Measurements from ENCODE around the gene ATXN7L1. TPM values are rescaled to one million over a fixed set of nuclear protein-coding genes. Genes with fewer than 3 reads are reported as not detected.
"Not testable (repeated sequence)": the region's sequence is repeated elsewhere in the genome, so short reads cannot be mapped to it uniquely, and the experiment has no call there.

The ATXN7L1 gene
- polyA plus RNA-seq, 1 donor: 6.9 TPM

DNA sequence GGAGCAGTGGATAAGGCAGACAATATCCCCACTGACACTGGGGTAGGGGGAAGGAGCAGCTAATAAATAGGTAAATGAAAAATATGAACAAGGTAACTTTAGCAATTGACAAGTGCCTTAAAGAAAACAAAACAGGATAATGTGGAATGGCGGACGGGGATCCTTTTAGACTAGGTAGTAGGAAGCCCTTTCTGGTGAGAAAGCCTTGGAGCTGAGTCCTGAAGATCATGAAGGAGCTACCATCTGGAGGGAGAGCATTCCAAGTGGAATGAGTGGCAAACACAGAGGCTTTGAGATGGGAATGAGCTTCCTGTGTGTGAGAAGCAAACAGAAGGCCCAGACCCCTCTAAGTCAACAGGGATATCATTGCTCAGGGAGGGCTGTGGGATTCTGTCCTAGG, 16.0 kb upstream of the ATXN7L1 start:
- no peak for DNase-seq (ENCODE audit: low read depth)

DNA sequence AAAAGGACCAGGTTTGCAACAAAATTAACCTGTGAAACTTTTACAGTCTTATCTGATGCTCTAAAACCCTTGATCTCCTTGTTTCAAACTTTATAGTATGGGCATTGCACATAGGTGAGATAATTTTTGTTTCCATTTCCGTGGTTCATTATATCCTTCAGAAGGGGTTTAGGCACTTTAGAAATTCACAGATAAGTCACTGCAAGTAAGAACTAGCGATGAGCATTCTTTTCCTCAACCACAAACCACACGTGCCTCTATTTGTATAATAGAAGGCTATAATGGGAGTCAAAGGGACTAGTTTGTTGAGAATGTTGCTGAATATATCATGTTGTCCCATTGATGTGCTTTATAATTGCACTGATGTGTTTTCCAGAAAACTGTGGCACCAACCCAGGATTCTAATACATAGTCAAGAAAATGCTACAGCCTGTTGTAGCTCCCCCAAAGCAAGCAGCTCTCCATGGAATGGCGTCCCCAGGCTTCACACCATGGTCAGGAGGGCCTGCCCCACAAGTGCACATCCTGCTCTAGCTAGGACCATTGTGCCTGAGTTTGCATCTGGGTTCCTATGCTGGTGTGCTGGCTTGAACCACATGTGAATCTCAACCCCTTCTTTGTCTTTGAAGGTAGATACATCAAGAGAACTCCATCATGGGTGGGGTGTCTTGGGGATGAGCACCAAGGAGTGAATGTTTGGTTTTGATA, 14.0 kb upstream of the ATXN7L1 start:
- DNase-seq (ENCODE audit: low read depth): no peak

DNA sequence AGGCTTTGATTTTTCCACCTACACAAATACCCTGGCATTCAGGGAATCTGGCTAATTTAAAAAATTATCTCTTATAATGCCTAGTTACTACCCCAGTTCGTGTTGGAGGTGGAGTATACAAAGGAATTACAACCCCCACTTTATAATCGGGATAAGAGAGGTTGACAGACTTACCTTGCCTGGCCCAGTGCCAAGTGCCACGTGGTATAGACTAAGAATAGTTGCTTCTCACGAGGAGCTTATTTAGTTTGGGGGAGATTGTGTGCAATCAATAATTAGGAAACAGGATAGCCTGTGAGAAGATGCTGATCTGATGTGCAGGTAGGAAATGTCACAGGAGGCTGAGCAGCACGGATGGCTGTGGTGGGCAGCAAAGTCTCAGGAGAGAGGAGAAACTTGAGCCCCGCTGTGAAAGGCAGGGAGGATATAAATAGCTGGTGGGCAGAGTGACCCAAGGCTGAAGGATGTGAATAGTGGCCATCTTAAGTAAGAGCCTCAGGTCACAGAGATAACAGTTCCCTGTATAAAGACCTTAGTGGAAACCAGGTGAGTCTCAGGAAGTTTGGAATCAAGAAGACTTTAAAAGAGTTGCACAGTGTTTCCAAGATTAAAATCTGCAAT, 11.3 kb upstream of the ATXN7L1 start:
- no peak for DNase-seq (ENCODE audit: low read depth)

DNA sequence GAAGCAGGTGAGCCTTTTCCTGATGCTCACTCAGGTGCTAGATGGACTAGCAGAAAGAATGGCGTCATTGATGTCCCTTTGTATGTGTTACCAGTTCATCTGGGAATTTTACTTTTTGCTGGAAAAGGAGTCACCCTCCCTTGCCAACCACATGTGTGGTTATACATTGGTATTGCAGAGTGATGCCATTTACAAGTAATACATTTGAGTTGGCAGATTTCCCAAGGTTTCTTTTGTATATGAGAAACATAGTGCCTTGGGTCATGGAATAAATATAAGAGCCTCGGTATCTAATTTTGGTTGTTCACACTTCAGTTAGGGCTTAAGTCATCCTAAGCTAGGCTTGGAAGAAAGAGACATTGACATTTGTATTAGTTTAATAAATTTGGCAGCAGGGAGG, 10.4 kb upstream of the ATXN7L1 start:
- no peak for DNase-seq (ENCODE audit: low read depth)

DNA sequence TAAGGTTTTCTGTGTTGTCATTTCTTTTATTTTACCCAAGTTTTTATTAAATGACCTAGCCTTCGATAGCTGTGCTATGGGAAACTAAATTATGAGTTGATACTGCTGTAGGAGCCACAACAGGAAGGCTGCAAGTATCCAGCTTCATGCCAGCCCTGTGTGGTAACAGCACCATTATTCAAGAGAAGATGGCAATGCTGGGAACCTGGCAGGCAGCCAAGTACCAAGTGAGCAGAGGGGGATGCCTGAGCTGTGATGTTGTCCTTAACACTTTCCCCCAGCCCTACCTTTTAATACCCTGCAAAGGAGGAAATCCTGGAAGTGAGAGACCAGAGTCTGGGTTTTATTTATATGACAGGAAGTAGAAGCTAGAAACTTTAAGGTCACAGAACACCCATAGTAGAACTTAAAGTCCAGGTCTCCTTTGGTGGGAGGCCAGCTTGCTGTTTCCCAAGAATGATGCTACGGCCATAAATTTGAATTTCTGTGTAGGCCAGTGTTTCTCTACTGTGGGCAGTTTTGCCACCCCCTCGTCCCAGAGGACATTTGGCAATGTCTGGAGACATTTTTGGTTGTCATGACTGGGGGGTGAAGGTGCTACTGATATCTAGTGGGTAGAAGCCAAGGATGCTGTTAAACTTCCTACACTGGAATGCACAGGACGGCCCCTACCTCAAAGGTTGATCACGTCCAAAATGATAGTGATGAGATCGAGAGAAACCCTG, 9.2 kb upstream of the ATXN7L1 start:
- no peak for DNase-seq (ENCODE audit: low read depth)

DNA sequence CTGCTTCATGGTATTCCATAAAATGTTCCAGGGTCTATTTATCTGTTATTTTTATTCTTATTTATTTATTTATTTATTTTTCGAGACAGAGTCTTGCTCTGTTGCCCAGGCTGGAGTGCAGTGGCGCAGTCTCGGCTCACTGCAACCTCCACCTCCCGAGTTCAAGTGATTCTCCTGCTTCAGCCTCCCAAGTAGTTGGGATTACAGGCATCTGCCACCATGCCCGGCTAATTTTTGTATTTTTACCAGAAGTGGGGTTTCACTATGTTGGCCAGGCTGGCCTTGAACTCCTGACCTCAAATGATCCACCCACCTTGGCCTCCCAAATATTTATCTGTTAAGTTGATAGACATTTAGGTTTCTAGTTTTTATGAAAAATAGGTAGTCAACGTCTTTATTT, 6.8 kb upstream of the ATXN7L1 start:
- DNase-seq (ENCODE audit: low read depth): not testable (repeated sequence)

DNA sequence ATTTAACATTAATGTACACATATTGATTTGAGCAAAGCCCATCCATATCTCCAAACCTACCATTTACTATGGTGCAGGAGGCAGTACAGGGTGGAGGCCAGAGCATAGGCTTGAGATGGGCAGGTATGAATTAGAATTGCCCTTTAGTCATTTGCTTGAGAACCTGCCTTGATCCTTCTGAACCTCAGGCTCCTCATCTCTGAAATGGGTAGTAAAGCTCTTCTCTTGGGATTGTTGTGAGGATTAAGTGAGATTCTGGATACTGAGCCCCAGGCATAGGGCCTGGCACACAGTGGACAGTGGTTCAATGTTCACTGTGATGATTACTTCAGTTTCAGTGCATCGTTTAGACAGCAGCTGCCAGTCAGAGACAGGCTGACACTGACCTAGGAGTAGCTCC, 5.0 kb upstream of the ATXN7L1 start:
- DNase-seq (ENCODE audit: low read depth): no peak

DNA sequence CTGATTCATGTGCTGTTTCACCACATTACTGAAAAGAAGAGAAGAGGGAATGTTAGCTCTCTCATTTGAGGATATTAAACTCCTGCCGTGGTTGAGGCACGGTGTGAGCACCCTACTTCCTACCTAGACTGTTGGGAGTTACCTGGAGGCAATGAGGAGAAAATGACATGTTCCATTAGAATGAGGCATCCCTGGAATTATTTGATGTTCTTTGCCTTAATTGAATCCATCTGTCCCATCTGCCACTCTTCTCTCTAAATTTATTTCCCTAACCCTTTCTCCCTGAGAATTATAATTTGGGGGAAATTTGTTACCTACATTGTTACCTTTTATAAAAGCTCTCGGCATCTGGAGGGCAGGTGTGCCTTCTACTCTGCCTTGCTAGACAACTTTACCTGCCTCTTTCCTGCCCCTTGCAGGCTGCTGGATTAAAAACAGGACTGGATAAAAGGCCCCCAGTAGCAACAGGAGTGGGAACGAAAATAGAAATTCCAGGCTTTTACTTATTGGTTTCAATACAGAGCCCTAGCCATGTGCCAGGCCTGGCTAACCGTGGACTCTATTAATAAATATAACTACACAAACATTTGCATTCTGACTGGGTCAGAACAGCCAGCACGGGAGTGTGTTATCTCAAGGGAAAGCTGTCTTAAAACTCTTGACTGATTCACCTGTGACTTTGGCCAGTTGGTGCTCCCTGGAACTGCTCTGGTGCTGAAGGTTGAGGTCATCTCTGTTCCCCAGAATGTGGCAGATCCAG, 4.4 kb upstream of the ATXN7L1 start:
- DNase-seq (ENCODE audit: low read depth): no peak

DNA sequence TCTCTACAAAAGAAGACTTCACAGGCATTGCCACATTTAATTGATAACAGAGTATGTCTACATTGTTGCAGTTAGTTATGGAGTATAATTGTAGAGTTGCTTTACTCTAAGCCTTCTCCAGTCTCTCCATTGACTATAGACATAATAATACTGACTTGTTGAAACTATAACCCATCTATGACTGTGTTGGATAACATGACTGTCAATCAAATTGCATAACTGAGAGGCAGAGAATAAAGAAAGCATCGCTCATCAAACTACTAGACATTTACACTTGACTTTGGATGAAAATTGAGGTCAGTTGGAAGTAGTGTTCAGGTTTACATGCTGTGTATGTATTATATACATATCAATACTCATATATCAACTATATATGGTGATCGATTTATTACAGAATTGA, 3.4 kb upstream of the ATXN7L1 start:
- no peak for DNase-seq (ENCODE audit: low read depth)

DNA sequence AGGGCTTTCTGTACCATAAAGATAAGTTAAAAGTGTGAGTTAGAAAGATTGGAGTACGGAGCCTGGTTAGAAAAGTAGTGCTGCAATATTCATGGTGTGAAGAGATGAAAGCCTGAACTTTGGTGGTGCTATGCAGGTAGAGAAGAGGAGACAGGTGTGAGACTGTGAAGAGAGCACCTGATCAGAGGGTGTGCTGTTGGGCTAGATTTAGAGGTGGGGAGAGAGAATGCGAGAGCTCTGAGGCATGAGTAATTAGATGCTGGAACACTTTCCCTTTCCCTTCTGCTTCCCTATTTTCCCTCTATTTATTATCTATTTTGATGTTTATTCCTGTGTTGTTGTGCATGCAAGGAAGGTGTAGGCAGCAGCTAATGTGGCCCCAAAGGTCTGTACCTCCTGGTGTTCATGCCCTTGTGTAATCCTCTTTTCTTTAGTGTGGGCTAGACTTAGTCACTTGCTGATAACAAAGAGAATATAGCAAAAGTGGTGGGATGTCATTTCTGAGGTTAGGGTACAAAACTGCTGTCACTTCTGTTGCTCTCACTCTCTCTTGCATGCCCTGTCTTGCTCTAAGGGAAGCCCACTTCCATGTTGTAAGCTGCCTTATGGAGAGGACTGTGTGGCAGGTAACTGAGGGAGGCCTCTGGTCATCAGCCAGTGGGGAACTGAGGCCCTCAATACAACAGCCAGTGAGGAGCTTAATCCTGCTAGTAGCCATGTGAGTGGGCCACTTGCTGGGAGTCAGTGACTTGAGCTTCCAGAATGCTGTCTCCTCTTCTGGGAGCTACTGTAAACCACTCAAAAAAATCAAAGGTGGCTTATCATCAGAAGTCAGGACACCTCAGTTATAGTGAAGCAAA, 2.6 kb upstream of the ATXN7L1 start:
- no peak for DNase-seq (ENCODE audit: low read depth)

DNA sequence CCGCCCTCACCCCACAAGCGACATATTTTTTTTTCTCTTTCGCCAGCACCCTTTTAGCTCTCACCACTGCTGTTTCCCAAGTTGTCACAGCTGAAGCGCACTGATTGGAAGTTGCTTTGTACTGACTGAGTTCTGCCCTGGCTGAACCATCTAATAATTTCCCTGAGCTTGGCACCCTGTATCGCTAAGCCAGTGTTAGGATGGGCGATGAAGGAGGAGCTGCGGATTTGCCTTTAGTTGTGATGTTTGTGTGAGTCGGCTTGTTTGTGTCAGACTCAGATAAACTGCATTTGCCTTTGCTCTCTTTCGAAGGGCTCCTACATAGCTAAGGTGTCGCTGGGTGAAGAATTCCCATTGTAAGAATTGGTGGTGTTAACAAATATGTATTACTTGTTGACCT, 1.3 kb upstream of the ATXN7L1 start:
- no peak for DNase-seq (ENCODE audit: low read depth)

DNA sequence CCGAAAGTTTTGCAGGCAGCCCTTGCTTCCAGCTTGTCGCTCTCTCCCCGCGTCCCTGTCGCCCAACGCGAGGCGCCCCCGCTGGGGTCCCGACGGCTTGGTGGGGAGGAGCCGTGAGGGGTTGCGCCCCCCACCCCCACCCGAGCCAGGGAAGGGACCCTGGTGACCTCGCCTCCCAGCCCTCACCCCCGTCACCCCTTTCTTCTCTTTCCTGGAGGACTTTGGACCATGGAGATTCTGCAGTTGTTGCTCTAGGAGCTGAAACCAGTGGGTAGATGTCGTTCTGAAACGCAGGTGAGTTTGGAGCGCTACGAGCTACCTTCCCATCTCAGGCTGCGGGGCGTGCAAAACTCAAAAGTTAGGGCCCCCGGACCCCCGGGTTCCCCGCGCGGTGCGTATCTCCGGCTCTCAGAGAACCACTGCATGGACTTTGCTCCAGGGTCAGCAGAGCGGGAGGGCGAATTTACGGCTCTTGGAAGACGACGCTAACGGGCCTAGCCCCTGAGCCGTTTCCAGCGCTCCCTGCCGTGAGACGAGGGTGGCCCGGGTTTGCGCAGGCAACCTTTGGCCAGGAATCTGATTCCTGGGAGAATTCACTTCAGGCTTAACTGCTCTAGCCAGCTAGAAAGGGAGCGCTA, 684 bp upstream of the ATXN7L1 start:
- no peak for DNase-seq (ENCODE audit: low read depth)

DNA sequence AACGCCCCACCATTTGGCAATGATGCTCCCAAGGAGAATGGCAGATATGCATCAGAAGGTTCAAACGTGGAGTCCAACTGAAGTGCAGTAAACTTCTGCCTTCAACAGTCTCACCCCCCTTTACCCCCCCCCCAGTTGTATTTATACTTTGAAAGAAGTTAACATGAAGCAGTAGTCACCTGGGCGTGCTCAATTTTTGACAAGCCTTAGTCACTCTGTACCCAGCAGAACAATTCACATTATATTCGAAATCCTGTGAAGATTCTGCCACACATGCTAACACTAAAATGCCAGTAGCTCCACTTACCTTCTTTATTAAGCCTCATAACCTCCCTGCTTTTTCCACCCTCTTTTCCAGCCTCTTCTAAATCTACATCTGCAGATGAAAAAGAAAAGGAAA, 894 bp downstream of the ATXN7L1 start:
- DNase-seq (ENCODE audit: low read depth): no peak

DNA sequence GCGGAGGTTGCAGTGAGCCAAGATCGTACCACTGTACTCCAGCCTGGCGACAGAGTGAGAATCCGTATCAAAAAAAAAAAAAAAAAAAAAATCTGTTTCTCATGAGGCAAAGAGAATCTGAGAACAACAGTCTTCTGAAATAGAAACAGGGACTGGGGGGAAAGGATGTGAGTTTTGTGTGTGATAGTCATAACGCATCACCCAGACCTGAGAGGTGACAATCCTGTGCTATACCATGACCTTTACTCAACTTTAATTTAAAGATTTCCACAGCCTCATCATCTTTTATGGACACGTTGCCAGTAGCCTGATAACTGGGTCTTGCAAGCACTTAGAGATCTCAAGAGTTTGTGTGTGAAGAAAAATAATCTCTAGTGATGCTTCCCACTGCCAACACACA, 2.3 kb downstream of the ATXN7L1 start:
- no peak for DNase-seq (ENCODE audit: low read depth)

DNA sequence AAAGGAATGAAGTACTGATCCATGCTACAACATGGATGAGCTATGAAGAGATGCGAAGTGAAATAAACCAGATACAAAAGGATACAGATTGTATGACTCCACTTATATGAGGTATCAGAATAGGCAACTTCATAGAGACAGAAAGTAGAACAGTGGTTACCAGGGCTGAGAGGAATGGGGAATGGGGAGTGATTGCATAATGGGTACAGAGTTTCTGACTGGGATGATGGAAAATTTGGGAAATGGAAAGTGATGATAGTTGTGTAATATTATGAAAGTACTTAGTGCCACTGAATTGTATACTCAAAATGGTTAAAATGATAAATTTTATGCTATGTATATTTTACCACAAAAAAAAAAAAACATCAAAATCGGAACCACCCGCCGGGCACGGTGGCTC, 3.9 kb downstream of the ATXN7L1 start:
- no peak for DNase-seq (ENCODE audit: low read depth)

DNA sequence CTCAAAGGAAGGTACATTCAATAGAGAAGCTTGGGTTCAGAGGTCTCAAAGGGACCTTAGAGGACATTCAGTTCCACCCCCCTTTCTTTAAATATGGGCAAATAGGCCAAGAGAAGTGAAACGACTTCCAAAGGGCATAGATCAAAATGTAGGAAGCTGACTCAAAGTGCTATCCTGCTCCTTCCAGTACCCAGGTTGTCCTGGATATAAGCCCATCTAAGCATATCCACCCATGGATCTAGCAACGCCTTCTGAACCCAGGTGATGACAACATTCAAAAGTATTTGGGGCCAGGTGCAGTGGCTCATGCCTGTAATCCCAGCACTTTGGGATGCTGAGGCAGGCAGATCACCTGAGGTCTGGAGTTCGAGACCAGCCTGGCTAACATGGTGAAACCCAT, 5.3 kb downstream of the ATXN7L1 start:
- no peak for DNase-seq (ENCODE audit: low read depth)

DNA sequence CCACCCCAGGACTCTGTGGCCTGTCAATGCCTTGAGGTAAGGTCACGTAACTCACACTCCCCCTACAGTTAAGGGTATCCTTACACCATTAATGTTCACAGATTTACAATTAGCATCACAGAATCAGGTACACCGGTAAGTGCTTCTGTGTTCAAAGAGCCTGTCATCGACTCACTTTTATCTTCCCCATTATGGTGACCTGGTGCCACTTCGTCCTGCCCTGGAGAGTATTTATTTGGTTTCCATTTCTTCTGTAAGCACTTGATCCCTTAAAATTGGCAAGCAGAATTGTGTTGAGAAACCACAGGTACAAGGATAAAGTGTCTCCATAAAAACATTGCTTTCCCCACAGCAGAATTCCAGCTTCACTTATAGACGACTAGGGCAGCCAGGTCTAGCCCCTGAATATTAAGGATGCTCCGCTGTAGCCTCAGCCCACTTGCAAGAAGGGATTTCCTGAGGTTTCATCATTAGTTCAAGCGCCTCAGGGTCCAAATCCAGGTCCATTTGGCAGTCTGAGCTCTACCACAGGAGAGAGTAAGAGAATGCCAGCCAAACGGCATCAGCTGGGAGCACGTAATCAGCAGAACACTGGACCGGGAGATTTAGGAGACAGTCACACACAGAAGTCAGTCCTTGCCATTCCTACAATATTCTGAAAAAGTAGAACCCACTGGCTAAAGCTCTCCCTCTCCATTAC, 10.1 kb downstream of the ATXN7L1 start:
- DNase-seq (ENCODE audit: low read depth): no peak

DNA sequence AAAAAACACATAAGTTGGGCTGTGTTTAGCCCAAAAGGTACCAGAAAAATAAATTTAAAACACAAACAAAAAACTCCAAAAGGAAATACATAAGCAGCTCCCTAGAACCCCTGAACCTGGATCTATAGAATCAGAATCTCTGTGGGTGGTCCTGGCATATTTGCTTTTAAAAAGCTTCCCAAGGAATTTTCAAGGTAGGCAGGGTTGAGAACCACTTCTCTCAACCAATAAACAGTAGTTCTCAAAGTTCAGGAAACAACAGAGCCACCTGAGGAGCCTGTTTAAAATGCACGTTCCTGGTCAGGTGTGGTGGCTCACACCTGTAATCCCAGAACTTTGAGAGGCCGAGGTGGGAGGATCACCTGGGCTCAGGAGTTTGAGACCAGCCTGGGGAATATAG, 12.5 kb downstream of the ATXN7L1 start:
- DNase-seq (ENCODE audit: low read depth): no peak

DNA sequence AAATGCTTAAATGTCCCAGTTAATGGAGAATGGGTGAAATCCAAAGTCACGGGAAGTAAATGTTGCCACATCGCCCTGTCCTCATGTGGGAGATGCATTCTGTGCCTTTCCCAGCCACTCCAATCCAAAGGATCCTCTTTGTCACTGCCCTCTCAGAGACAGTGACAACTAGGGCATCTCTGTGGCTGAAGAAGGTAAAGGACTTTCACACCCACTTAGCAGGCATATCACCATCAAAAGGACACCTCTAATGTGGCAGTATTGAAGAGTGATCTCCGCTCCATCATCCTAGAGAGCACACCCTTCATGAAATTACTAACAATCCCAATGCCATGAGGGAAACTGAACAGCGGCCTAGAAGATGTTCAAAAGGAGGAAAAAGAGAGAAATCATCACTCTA, 13.6 kb downstream of the ATXN7L1 start:
- DNase-seq (ENCODE audit: low read depth): no peak

DNA sequence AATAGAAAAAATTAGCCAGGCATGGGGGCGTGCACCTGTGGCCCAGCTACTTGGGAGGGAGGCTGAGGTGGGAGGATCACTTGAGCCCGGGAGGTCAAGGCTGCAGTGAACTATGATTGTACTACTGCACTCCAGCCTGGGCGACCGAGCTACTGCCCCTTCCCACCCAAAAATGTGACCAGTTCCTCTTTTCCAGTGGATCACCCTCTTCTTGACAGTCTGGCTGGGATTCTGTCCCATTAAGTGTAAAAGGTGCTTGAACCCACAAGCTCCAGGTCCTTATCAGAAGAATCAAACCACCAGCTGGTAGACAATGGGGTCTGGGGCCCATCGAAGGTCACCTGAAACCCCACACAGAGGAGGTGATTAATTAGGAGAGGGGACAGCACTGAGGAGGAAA, 14.1 kb downstream of the ATXN7L1 start:
- DNase-seq (ENCODE audit: low read depth): no peak
